Ovary (tissue), 3 donors: ENCODE data around the gene SURF1.
"Not testable (repeated sequence)": the region's sequence is repeated elsewhere in the genome, so short reads cannot be mapped to it uniquely, and the experiment has no call there.

Experiments used
- EP300 ChIP-seq: sonication (generic); formaldehyde crosslinking; IDR thresholded peaks from one replicate; pipeline ENCODE4 v1.6.1; 2017; ENCODE audit warnings: antibody characterized with exemption
- POLR2A ChIP-seq: fragments of 450-650 bp; IDR thresholded peaks from one replicate; pipeline ENCODE4 v1.6.1; 2017; ENCODE audit warnings: antibody characterized with exemption, mild to moderate bottlenecking, moderate library complexity
- TF ChIP-seq, protein P1 (sequence below), 3 donors: fragments of 450-650 bp in 2 of 3; fragments of 200-600 bp in 1 of 3; IDR thresholded peaks; one replicate each; pipeline versions ENCODE4 v1.5.1 to v1.8.0; 2016 to 2022; ENCODE audit warnings: antibody characterized with exemption in 3 of 3, mild to moderate bottlenecking in 1 of 3
- donor health status: DM: no; HTN: no; CAD: no.

DNA sequence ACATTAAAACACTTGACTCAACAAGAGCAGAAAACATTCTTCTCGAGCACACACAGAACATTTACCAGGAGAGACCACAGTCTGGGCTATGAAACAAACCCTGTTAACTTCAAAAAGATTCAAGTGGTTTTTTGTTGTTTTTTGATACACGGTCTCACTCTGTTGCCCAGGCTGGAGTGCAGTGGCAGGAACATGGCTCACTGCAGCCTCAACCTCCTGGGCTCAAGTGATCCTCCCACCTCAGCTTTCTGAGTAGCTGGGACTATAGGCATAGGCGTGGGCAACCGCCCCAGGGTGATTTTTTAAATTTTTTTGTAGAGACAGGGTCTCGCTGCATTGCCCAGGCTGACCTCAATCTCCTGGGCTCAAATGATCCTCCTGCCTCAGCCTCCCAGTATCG, 29.3 kb downstream of the SURF1 start:
- TF ChIP-seq, protein P1, sequence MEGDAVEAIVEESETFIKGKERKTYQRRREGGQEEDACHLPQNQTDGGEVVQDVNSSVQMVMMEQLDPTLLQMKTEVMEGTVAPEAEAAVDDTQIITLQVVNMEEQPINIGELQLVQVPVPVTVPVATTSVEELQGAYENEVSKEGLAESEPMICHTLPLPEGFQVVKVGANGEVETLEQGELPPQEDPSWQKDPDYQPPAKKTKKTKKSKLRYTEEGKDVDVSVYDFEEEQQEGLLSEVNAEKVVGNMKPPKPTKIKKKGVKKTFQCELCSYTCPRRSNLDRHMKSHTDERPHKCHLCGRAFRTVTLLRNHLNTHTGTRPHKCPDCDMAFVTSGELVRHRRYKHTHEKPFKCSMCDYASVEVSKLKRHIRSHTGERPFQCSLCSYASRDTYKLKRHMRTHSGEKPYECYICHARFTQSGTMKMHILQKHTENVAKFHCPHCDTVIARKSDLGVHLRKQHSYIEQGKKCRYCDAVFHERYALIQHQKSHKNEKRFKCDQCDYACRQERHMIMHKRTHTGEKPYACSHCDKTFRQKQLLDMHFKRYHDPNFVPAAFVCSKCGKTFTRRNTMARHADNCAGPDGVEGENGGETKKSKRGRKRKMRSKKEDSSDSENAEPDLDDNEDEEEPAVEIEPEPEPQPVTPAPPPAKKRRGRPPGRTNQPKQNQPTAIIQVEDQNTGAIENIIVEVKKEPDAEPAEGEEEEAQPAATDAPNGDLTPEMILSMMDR (IDR thresholded peaks at IDR 0.05): not testable (repeated sequence)
- TF ChIP-seq POLR2A, EP300: not testable (repeated sequence)
